ENCODE data around the gene MAPKBP1. TPM values are rescaled to one million over a fixed set of nuclear protein-coding genes. Genes with fewer than 3 reads are reported as not detected.
A peak's percentile ranks its signal among the peaks of the same experiment; 100 is the strongest.

MAPKBP1 gene
- total RNA-seq, 3 donors from 2014 or later (not counting 1 experiment from before 2014, with no cell fraction given), result 44.8 to 55.4 (median 49.0) TPM

DNA sequence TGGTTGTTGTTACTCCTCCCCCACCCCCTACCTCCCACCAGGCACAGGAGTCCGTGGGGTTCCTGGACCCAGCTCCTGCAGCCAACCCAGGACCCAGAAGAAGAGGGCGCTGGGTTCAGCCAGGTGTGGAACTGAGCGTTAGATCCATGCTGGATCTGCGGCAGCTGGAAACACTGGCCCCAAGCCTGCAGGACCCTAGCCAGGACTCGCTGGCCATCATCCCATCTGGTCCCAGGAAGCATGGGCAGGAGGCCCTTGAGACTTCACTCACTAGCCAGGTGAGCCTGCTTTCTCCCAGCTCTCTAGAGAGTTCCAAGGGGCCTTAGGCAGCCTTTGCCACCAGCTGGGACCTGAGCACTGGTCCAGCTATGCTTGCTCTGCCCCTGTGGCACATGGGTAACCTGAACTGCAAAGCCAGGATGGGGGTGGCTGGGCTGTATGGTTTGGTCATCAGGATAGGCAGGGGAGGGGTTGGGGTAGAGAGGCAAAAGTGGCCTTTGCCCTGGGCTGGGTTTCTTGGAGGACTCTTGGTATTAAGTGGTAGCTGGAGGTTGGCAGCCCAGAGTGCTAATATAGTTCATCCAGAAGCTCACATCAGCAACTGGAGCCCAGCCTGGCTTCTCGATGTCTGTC is 46.6 kb downstream of the MAPKBP1 start:
- DNase-seq (no peak), ATAC-seq (no peak)
- no peak for TF ChIP-seq CTCF (IDR thresholded peaks at IDR 0.05)
- H3K4me3 Mint-ChIP-seq, result no peak overlapping the region
- no peak overlapping the region for H3K4me3 ChIP-seq (ENCODE audit: low read length)
- H3K27me3 Mint-ChIP-seq (ENCODE audit: low read depth in 2 of 2), result no peaks in the 10 kb centered on the region
- H3K36me3 ChIP-seq (ENCODE audit: control insufficient read depth, insufficient read depth, low read length), result peaks cover 45% of the 10 kb centered on the region
- H3K9me3 Mint-ChIP-seq, result no peaks in the 10 kb centered on the region
- intact Hi-C loops (cut with micrococcal nuclease), result no loop called here
- no peaks in the 10 kb centered on the region for H3K9me3 ChIP-seq (ENCODE audit: control insufficient read depth, insufficient read depth, low read length)
- peaks cover 5% of the 10 kb centered on the region for H3K36me3 Mint-ChIP-seq
- H3K4me1 ChIP-seq (ENCODE audit: control insufficient read depth, insufficient read depth, low read length), result no peaks in the 10 kb centered on the region
- no peaks in the 10 kb centered on the region for H3K4me1 Mint-ChIP-seq
- no peak overlapping the region for H3K27ac Mint-ChIP-seq
- no peak overlapping the region for H3K27ac ChIP-seq (ENCODE audit: low read length)
- 94% methylated on average over 6 of the region's 6 CpGs for WGBS (ENCODE audit: insufficient coverage)
- no peaks in the 10 kb centered on the region for H3K27me3 ChIP-seq (ENCODE audit: control insufficient read depth, insufficient read depth, low read length)

- ATAC-seq, result no peak
- no peaks in the 10 kb centered on the region for H3K9me3 Mint-ChIP-seq
- H3K27me3 ChIP-seq (ENCODE audit: control insufficient read depth, insufficient read depth, low read length), result no peaks in the 10 kb centered on the region
- no peak overlapping the region for H3K27ac ChIP-seq (ENCODE audit: low read length)
- TF ChIP-seq CTCF (IDR thresholded peaks at IDR 0.05), result no peak
- H3K27ac Mint-ChIP-seq, result no peak overlapping the region
- H3K27me3 Mint-ChIP-seq (ENCODE audit: low read depth in 2 of 2), result no peaks in the 10 kb centered on the region
- no peak for DNase-seq
- no peaks in the 10 kb centered on the region for H3K4me1 ChIP-seq (ENCODE audit: control insufficient read depth, insufficient read depth, low read length)
- H3K36me3 Mint-ChIP-seq, result no peaks in the 10 kb centered on the region
- H3K4me1 Mint-ChIP-seq, result no peaks in the 10 kb centered on the region
- H3K36me3 ChIP-seq (ENCODE audit: control insufficient read depth, insufficient read depth, low read length), result peaks cover 40% of the 10 kb centered on the region
- 96% methylated on average over 3 of the region's 4 CpGs for WGBS (ENCODE audit: insufficient coverage)
- intact Hi-C loops (cut with micrococcal nuclease), result no loop called here
- H3K4me3 Mint-ChIP-seq, result no peak overlapping the region
- no peak overlapping the region for H3K4me3 ChIP-seq (ENCODE audit: low read length)
- no peaks in the 10 kb centered on the region for H3K9me3 ChIP-seq (ENCODE audit: control insufficient read depth, insufficient read depth, low read length)
Observed at GRCh38 chr15:41821831-41822230, 47.5 kb downstream of the MAPKBP1 start.

GRCh38 chr15:41822471-41822870 is 48.2 kb downstream of the MAPKBP1 start:
- H3K4me3 Mint-ChIP-seq, result no peak overlapping the region
- no peak for DNase-seq
- Histone ChIP-seq H3K4me3 (ENCODE audit: low read length) (no peak overlapping the region), H3K36me3 (ENCODE audit: control insufficient read depth, insufficient read depth, low read length) (peaks cover 34% of the 10 kb centered on the region), H3K9me3 (ENCODE audit: control insufficient read depth, insufficient read depth, low read length) (no peaks in the 10 kb centered on the region), H3K4me1 (ENCODE audit: control insufficient read depth, insufficient read depth, low read length) (peaks cover 5% of the 10 kb centered on the region), H3K27ac (ENCODE audit: low read length) (no peak overlapping the region), H3K27me3 (ENCODE audit: control insufficient read depth, insufficient read depth, low read length) (no peaks in the 10 kb centered on the region)
- WGBS (ENCODE audit: insufficient coverage), result 97% methylated on average over 6 of the region's 6 CpGs
- no peak for TF ChIP-seq CTCF (IDR thresholded peaks at IDR 0.05)
- peak overlapping the region in 1 of 2 donors; percentile 48 for H3K27ac Mint-ChIP-seq
- H3K36me3 Mint-ChIP-seq, result no peaks in the 10 kb centered on the region
- no peaks in the 10 kb centered on the region for H3K4me1 Mint-ChIP-seq
- ATAC-seq, result no peak
- intact Hi-C loops (cut with micrococcal nuclease), result no loop called here
- no peaks in the 10 kb centered on the region for H3K27me3 Mint-ChIP-seq (ENCODE audit: low read depth in 2 of 2)
- H3K9me3 Mint-ChIP-seq, result no peaks in the 10 kb centered on the region

GRCh38 chr15:41822957-41823356 is 48.7 kb downstream of the MAPKBP1 start:
- Histone ChIP-seq H3K4me1 (ENCODE audit: control insufficient read depth, insufficient read depth, low read length) (peaks cover 7% of the 10 kb centered on the region), H3K4me3 (ENCODE audit: low read length) (no peak overlapping the region), H3K27me3 (ENCODE audit: control insufficient read depth, insufficient read depth, low read length) (no peaks in the 10 kb centered on the region), H3K27ac (ENCODE audit: low read length) (no peak overlapping the region), H3K36me3 (ENCODE audit: control insufficient read depth, insufficient read depth, low read length) (peaks cover 32% of the 10 kb centered on the region), H3K9me3 (ENCODE audit: control insufficient read depth, insufficient read depth, low read length) (no peaks in the 10 kb centered on the region)
- Mint-ChIP-seq H3K4me1 (no peaks in the 10 kb centered on the region), H3K27me3 (ENCODE audit: low read depth in 2 of 2) (no peaks in the 10 kb centered on the region), H3K9me3 (no peaks in the 10 kb centered on the region), H3K27ac (peak overlapping the region in 1 of 2 donors; percentile 48), H3K36me3 (no peaks in the 10 kb centered on the region), H3K4me3 (no peak overlapping the region)
- intact Hi-C loops (cut with micrococcal nuclease), result no loop called here
- WGBS (ENCODE audit: insufficient coverage), result 97% methylated on average over 6 of the region's 6 CpGs
- no peak for TF ChIP-seq CTCF (IDR thresholded peaks at IDR 0.05)
- ATAC-seq (no peak), DNase-seq (no peak)

All from natural killer cell (primary cell).